NCI-H1092 treated with DMSO at 0.1 percent for 48 hours (cell line): ENCODE data around the gene RYR1.
"Not testable (repeated sequence)": the region's sequence is repeated elsewhere in the genome, so short reads cannot be mapped to it uniquely, and the experiment has no call there.

Experiments
- DNase-seq: peaks from one replicate; lab custom pipeline; 2025; lab: John Stamatoyannopoulos, UW

Gene RYR1

GRCh38 chr19:38400361-38400760 lies 33.1 kb upstream of the RYR1 start:
- DNase-seq, result no peak

- DNase-seq, result no peak
Measured at GRCh38 chr19:38401148-38401547, 32.3 kb upstream of the RYR1 start.

- DNase-seq, result no peak
Measured at GRCh38 chr19:38402623-38402966, 30.9 kb upstream of the RYR1 start.

- peak; percentile 92 for DNase-seq
Measured at GRCh38 chr19:38402967-38403674, 30.4 kb upstream of the RYR1 start, which contains the start of gene FAM98C. Gene FAM98C (plus strand): TSS chr19:38403093. CDS start chr19:38403154, 61 bp downstream.

GRCh38 chr19:38404858-38405257 lies 28.6 kb upstream of the RYR1 start:
- DNase-seq, result no peak

GRCh38 chr19:38405276-38405675 lies 28.2 kb upstream of the RYR1 start:
- no peak for DNase-seq

- no peak for DNase-seq
Measured at GRCh38 chr19:38409631-38410133, 23.8 kb upstream of the RYR1 start.

GRCh38 chr19:38410407-38410806 lies 23.1 kb upstream of the RYR1 start:
- DNase-seq, result not testable (repeated sequence)

GRCh38 chr19:38411041-38411712 lies 22.3 kb upstream of the RYR1 start:
- DNase-seq, result no peak

- DNase-seq, result not testable (repeated sequence)
Measured at GRCh38 chr19:38411898-38412297, 21.6 kb upstream of the RYR1 start.

- DNase-seq, result no peak
Measured at GRCh38 chr19:38412491-38412890, 21.0 kb upstream of the RYR1 start.

GRCh38 chr19:38412961-38413360 lies 20.5 kb upstream of the RYR1 start:
- no peak for DNase-seq

GRCh38 chr19:38413416-38413815 lies 20.1 kb upstream of the RYR1 start:
- no peak for DNase-seq

- no peak for DNase-seq
Measured at GRCh38 chr19:38417146-38417543, 16.3 kb upstream of the RYR1 start.

GRCh38 chr19:38417544-38418506 lies 15.7 kb upstream of the RYR1 start:
- DNase-seq, result no peak

- no peak for DNase-seq
Measured at GRCh38 chr19:38420935-38421334, 12.6 kb upstream of the RYR1 start.

- no peak for DNase-seq
Measured at GRCh38 chr19:38421856-38422255, 11.6 kb upstream of the RYR1 start.

- DNase-seq, result no peak
Measured at GRCh38 chr19:38422438-38422837, 11.1 kb upstream of the RYR1 start.

GRCh38 chr19:38424272-38424671 lies 9.2 kb upstream of the RYR1 start:
- no peak for DNase-seq

- no peak for DNase-seq
Measured at GRCh38 chr19:38425222-38425809, 8.2 kb upstream of the RYR1 start.

GRCh38 chr19:38425810-38426466 lies 7.6 kb upstream of the RYR1 start, which contains the start of gene RASGRP4:
Gene RASGRP4 (minus strand): TSS chr19:38426219. CDS start chr19:38426091, 128 bp downstream.
- no peak for DNase-seq
